ENCODE results near the gene SEC16A. TPM values are rescaled to one million over a fixed set of nuclear protein-coding genes. Genes with fewer than 3 reads are reported as not detected.

SEC16A gene
- total RNA-seq, 1 experiment from 2014 or later = 44.5 TPM

DNA sequence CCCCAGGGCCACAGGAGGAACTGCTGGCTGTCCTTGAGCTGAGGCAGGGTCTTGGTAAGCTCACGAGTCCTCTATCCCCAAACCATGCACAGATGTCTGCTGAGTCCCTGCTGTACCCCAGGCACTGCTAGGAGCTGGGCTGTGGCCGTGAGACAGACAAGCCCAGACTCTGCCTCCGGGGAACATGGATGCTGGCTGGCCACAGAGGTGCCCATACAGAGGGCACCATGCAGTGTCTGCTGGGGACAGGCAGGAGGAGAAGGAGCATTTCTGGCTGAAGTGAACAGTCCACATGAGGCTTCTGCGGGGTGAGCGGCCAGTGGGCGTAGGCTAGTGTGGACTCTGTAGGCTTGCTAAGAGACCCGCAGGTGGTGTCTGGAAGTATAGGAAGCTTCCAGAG is 4.8 kb upstream of the SEC16A start:
- Histone ChIP-seq H3K36me3 (no peaks in the 10 kb centered on the region), H3K27ac (no peak overlapping the region), H3K4me1 (peaks cover 6% of the 10 kb centered on the region; the same call in 1 of the 2 replicates), H3K27me3 (no peaks in the 10 kb centered on the region), H3K9me3 (replicated peaks) (no peaks in the 10 kb centered on the region), H3K4me3 (no peak overlapping the region)
- no peak for DNase-seq

DNA sequence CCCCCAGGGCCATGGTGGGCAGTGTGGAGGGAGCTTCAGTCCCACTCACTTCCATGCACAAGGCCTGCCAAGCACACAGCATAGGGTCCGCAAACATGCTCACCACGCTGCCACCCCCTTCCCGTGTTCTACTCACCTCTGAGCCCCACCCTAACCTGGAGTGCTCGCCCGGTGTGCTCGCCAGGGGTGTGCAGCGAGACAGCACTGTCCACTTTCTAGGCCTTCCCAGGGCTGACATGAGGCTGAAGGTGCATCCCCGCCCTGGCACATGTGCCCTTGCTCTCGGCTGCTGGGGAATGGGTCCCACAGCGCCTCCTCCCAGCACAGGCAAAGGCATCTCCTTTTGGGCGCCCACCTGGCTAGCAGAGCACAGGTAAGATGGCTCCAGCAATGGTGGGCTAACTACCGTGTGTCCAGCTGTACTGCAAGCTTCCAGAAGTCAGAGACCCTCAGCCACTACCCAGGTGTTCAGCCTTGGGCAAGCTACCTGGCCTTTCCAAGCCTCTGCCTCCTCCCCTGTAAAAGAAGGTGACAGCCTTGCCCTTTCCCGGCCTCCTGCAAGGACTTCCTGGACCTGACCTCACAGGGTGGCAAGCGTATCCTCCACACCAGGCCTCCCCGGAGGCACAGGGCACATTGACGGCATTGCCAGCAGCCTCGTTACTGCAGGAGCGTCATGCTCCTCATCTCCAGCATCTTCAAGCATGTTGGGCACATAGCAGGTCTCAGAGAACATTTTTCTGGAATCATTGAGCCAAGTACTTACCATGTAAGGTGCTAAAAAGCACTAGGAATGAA is 4.2 kb upstream of the SEC16A start:
- H3K27me3 ChIP-seq = no peaks in the 10 kb centered on the region
- H3K4me3 ChIP-seq = no peak overlapping the region
- DNase-seq = no peak
- H3K9me3 ChIP-seq (replicated peaks) = no peaks in the 10 kb centered on the region
- H3K36me3 ChIP-seq = no peaks in the 10 kb centered on the region
- peaks cover 6% of the 10 kb centered on the region; the same call in 1 of the 2 replicates for H3K4me1 ChIP-seq
- no peak overlapping the region for H3K27ac ChIP-seq

DNA sequence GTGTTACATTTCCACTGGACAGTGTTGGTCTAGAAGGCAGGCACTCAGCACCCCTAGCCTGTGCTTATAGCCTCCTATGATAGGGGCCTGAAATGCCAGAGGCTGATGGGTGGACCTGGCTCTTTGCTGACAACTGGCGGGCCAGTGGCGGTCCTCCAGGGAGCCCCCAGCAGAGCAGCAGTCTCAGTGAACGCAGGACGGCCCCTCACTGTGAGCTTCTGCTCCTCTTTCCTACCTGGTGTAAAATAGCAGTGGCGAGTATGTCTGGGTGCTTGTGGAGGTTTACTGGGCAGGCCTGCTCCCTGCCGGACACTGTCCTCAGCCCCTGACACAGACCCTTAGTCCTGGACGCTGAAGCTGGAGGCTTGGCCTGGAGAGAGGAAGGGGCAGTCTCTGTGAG is 3.3 kb upstream of the SEC16A start:
- peaks cover 6% of the 10 kb centered on the region; the same call in 1 of the 2 replicates for H3K4me1 ChIP-seq
- no peaks in the 10 kb centered on the region for H3K27me3 ChIP-seq
- no peak overlapping the region for H3K27ac ChIP-seq
- H3K9me3 ChIP-seq (replicated peaks) = no peaks in the 10 kb centered on the region
- H3K4me3 ChIP-seq = no peak overlapping the region
- H3K36me3 ChIP-seq = no peaks in the 10 kb centered on the region
- DNase-seq = no peak

DNA sequence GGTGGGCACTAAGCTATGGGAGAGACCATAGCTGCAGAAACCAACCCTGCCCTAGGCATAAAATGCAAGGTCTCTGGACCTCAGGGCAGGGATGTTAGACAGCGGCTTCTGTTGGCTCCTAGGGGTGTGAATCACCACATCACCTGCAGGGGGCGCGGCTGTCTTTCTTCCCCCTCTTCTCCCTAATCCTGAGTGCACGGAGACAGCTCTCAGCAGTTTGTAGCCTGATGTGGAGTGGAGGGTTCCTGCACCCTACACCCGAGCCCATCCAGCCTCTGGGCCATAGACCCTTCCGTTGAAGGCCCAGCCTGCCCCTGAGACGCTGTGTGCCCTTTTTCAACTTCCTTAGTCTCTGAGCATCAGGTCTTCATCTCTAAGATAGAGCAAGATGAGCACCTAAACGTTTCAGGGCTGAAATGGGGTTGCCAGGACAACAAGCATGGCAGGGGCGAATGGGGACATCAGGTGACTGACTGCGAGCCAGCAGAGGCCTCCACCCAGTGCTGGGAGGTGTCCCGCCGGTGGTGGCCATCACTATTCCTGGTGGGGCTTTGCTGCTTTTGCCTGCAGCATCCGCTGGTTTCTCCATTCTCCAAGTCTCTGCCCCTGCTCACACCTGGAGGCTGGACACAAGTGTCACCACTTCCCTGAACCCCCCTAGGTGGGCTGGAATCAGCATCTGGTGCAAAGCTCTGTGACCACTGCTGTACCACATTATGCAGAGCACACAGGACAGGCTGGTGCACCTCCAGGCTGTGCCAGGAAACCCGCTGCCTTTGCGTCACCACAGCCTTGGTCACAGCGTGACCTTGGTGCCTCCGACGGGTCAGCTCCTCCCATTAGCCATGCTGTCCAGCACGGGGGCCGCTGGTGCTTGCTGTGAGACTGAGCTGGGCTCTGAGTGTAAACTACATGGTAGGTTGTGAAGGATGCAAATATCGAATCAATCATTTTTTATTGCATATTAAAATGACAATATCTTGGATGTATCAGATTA is 2.5 kb upstream of the SEC16A start:
- Histone ChIP-seq H3K36me3 (no peaks in the 10 kb centered on the region), H3K27me3 (no peaks in the 10 kb centered on the region), H3K4me3 (no peak overlapping the region), H3K4me1 (peaks cover 6% of the 10 kb centered on the region; the same call in 1 of the 2 replicates), H3K9me3 (replicated peaks) (no peaks in the 10 kb centered on the region), H3K27ac (no peak overlapping the region)
- peak; percentile 83 to 96 for DNase-seq

DNA sequence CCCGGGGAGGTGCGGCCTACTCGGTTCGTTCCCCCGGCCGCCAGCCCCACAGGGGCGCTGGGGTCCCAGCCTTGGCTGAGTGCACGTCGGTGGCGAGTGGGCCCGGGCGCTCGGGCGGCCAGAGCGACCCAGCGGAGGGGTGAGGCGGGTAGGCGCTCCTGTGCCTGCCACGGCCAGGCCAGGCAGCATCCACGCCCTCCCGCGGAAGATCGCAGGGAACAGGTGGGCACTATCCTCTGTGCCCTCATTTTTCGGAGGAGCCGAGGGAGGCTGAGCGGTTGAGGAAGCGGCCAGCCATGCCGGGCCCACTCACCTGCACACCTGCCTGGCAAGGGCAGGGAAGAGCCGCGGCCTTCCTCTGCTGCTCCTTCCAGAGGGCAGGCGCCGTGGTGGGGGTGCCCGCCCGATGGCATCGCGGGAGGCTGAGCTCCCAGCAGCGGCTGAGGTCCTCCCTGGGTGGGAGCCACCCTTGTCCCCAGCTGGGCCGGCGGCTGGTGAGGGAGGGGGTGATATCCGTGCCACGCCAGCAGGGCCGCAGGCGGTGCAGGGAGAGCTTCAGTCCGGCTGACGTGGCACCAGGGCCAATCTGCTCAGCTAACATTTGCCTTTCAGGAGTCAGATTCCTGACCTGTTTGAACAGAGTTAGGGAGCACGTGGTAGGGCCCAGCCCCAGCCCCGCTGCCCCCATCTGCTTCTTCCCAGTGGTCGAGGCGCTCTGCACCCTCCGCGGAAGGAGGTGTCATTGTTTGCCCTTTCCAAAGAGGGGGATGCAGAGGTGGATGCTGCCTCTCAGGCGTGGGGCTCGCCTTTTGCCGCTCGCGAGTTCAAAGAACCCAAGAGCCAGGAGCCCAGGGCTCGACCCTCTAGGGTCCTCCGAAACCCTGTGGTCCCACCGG is 1.6 kb upstream of the SEC16A start:
- Histone ChIP-seq H3K9me3 (replicated peaks) (no peaks in the 10 kb centered on the region), H3K4me1 (peaks cover 6% of the 10 kb centered on the region; the same call in 1 of the 2 replicates), H3K4me3 (peak overlapping the region; percentile 68), H3K27me3 (no peaks in the 10 kb centered on the region), H3K27ac (no peak overlapping the region), H3K36me3 (no peaks in the 10 kb centered on the region; the same call in 1 of the 2 replicates)
- DNase-seq = peak in 1 of 2 experiments; percentile 29

DNA sequence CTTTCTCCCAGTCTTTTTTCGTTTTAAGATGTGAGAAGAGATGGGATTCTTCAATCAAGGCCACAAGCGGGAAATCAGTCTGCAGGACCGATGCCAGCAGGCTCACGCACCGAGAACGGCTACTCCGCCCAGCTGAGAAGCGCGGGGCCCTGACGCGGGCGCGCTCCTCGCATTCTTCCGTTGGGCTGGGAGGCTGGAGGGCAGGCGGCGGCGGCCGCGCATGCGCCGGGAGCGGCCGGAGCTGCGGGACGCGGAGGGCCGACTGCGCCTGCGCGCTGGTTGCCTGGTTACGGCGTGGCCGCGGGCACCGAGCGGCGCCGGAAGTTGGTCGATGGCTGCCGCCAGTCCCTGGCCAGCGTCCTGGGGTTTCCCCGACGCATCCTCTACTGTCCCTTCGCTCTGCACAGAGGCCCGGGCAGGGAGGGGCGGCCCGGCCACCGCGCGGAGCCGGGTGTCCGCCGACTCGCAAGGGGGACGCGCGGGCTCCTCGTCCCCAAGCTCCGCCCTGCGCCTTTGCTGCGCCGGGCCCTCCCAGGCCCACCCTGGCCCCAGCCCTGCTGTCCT is 831 bp upstream of the SEC16A start:
- H3K36me3 ChIP-seq = peaks cover 5% of the 10 kb centered on the region

DNA sequence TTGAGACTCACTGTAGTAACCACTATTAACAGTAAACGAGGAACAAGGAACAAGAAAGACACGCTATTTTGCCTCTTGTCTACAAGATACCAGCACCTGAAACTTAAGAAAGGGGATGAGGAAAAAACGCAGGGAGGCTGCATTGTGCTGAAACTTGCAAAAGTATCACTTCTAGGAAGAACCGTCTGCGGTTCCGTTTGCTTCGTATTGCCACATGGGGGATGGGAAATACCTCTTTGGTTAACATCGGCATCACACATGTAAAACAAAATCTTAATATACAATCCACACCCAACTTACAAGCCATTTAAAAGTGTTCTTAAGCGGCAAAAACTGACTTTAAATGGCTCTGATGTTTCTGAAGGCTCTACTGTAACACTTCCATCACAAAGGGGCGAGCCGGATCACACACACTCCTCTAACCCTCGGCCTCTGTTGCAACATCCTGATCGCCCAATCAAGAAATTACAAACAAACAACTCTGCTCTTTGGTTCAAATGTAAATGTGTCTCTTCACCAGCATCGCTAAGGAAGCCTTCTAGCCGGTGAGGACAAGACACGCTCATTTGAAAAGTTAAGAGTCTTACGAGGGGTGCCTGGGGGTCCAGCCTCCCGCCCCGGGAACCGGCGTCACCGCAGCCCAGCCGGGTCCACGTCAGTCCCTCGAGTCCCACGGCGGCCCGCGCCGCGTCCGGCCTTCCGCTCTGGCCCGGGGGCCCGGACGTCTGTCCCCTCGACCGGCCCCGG is 621 bp downstream of the SEC16A start:
- H3K27me3 ChIP-seq = no peaks in the 10 kb centered on the region
- peak overlapping the region; percentile 93 for H3K4me3 ChIP-seq
- peak in 1 of 2 experiments; percentile 34 for DNase-seq
- H3K36me3 ChIP-seq = peaks cover 14% of the 10 kb centered on the region
- no peaks in the 10 kb centered on the region for H3K9me3 ChIP-seq (replicated peaks)
- peaks cover 6% of the 10 kb centered on the region; the same call in 1 of the 2 replicates for H3K4me1 ChIP-seq
- H3K27ac ChIP-seq = peak overlapping the region; percentile 68

More for the DNA sequence above, 831 bp upstream of the SEC16A start:
- Histone ChIP-seq H3K4me1 (peaks cover 6% of the 10 kb centered on the region; the same call in 1 of the 2 replicates), H3K4me3 (peak overlapping the region; percentile 68), H3K27me3 (no peaks in the 10 kb centered on the region), H3K9me3 (replicated peaks) (no peaks in the 10 kb centered on the region), H3K27ac (peak overlapping the region; percentile 82)
- peak; percentile 93 to 96 for DNase-seq

DNA sequence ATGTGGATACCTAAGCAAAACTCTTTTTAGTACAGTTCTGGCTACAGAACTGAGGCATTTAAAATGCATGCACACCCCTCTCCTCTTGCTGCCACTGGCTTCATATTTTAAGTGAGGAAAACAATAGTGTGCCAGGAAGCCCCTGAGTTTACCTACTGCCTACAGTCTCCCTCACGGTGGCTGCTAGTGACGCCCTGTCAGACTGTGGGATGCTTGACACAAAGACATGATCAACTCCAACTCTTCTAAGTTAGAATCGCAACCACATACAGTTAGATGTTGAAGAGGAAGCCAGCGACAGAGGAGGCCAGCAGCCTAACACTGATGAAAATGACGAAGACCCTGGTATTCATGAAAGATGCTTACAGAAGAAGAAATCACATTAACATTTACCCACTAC is 1.3 kb downstream of the SEC16A start:
- Histone ChIP-seq H3K27me3 (no peaks in the 10 kb centered on the region), H3K27ac (no peak overlapping the region), H3K36me3 (peaks cover 20% of the 10 kb centered on the region), H3K4me1 (peaks cover 6% of the 10 kb centered on the region; the same call in 1 of the 2 replicates), H3K9me3 (replicated peaks) (no peaks in the 10 kb centered on the region), H3K4me3 (peak overlapping the region; percentile 93)
- DNase-seq = no peak

DNA sequence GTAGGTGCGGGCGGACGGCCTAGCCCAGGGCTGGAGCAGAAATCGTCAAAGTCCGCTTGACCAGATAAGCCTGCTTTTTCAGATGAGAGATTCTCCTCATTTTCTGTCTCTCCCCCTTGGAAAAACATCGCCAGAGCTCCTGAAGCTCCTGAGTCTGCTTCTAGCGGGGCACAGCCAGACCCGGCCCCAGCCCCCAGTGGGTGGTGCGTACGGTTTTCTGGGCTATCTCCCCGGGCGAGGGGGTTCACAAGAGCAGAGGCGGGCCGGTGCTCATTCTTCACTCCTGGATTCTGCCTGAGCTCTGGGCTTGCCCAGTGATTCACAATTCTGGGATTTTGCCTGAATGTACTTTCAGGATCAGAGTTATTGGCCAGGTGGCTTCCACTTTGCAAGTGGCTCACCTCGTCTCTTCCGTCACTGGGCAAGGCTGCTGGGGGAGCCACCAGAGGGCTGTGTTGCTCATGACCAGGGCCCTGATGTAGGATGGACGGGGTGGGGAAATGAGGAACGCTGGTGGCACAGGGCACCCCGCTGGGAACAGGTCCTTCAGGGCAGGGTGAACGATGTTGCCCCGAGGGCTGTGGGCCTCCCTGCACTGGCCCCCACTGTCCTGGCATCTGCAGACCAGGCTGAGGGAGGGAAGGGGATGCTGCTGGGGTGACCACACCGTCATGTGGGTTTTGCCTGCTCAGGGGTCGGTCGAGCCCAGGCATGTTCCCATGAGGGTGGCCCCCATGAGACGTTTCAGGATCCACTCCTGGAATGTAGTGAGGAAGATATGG is 6.3 kb downstream of the SEC16A start:
- no peak overlapping the region for H3K27ac ChIP-seq
- H3K4me3 ChIP-seq = no peak overlapping the region
- H3K9me3 ChIP-seq (replicated peaks) = no peaks in the 10 kb centered on the region
- DNase-seq = no peak
- H3K36me3 ChIP-seq = peaks cover 70% of the 10 kb centered on the region
- H3K27me3 ChIP-seq = no peaks in the 10 kb centered on the region
- H3K4me1 ChIP-seq = no peaks in the 10 kb centered on the region

DNA sequence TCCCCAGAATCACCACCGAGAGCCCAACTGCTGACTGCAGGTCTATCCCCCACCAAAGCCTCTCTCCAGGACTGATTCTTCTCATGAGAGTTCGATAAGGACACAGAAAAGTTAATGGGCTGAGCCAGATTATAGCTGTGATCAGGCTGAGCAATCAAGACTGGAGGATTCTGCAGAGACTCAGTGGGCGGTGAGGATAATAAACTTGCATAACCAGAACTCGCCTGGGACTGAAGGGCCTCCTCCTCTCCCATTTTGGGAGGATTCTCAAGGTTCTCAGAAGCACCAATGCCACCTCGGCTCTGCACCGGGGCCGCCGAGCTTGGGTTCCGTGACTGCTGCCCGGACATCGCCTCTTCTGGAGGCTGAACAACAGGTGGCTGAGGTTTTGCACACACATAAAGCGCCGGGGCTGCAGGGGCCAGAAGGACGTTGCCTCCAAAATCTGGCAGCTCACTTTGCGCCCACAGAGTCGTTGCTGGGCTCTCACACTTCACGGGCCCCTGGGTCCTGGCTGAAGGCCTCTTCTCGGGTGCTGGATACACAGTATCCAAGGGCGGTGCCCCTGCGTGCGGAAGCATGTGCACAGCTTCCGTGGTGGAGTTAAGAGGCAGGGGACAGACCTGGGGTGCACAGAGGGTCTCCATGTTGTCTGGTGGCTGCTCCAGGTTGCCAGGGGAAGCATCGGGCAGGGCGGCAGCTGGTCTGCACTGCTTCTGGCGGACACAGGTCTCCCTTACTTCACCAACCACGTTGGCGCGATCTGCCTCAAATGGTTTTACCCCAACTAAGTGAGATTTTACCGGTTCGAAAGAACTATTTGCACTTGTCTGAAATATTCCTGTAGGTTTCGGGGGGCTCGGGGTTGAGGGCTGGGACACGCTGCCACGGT is 7.6 kb downstream of the SEC16A start:
- no peak for DNase-seq
- no peak overlapping the region for H3K4me3 ChIP-seq
- no peaks in the 10 kb centered on the region for H3K27me3 ChIP-seq
- H3K9me3 ChIP-seq (replicated peaks) = no peaks in the 10 kb centered on the region
- no peak overlapping the region for H3K27ac ChIP-seq
- H3K4me1 ChIP-seq = no peaks in the 10 kb centered on the region
- peaks cover 82% of the 10 kb centered on the region for H3K36me3 ChIP-seq

DNA sequence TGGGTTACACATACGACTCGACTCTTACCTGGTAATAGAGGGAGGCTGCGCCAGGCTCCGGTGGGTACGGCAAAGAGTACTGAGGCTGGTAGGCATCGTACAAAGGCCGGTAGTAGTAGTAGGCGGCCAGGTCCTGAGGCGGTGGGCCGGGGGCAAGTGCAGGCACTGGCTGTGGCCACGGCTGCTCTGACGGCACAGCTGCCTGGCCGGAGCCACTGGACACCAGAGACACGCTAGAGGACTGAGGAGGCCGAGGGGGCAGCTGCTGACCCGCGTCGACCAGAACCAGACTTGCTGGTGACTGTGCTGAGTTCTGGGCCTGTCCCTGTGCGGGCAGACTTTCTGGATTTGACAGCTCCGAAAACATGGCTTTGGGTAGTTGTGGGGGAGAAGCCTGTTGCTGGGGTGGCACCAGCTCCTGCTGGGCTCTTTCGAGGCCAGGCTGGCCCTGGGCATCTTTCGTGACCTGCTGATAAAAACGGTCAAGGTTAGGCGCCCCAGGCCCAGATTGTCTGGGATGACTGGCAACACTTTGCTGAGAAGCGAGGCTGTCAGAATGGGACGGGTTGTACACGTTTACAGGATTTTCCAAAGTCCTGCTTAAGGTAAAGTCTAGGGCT is 8.7 kb downstream of the SEC16A start:
- Histone ChIP-seq H3K36me3 (peaks cover 93% of the 10 kb centered on the region), H3K9me3 (replicated peaks) (no peaks in the 10 kb centered on the region), H3K4me1 (0 out of 2 replicates have a peak, but pooled peaks cover 3% of the 10 kb centered on the region), H3K27me3 (no peaks in the 10 kb centered on the region), H3K27ac (no peak overlapping the region), H3K4me3 (no peak overlapping the region)
- DNase-seq = no peak
